Body of pancreas (tissue), 4 donors: ENCODE results near the gene HSCB.

Experiments
- POLR2A ChIP-seq, 3 donors: fragments of 450-650 bp; IDR thresholded peaks; one replicate each; pipeline ENCODE4 v1.6.1; 2016; ENCODE audit warnings: antibody characterized with exemption in 3 of 3, mild to moderate bottlenecking in 2 of 3
- TF ChIP-seq, protein P1 (sequence below), 7 experiments: fragments of 450-650 bp in 4 of 7; fragments of 200-600 bp in 3 of 7; sonication (generic) in 3 of 7; IDR thresholded peaks; one replicate each; pipeline ENCODE4 v1.5.1; 2016 to 2019; ENCODE audit warnings: antibody characterized with exemption in 7 of 7

DNA sequence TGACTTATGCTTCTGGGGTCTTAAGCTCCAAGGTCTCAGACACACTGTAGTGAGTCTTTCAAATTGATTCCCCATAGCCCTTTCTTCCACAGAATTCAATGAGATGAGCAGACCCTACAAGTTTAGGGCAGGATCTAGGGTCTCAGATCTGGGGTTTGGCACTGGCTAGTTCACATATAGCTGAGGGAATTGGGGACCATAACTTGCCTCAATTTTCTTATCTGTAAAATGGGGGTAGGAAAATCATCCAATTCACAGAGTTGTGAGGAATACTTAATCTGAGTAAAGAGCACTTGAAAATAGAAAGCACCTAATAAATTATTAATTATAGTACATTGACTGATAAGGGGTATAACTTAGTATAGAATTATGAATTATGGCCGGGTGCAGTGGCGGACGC is 24.8 kb downstream of the HSCB start:
- TF ChIP-seq, protein P1, sequence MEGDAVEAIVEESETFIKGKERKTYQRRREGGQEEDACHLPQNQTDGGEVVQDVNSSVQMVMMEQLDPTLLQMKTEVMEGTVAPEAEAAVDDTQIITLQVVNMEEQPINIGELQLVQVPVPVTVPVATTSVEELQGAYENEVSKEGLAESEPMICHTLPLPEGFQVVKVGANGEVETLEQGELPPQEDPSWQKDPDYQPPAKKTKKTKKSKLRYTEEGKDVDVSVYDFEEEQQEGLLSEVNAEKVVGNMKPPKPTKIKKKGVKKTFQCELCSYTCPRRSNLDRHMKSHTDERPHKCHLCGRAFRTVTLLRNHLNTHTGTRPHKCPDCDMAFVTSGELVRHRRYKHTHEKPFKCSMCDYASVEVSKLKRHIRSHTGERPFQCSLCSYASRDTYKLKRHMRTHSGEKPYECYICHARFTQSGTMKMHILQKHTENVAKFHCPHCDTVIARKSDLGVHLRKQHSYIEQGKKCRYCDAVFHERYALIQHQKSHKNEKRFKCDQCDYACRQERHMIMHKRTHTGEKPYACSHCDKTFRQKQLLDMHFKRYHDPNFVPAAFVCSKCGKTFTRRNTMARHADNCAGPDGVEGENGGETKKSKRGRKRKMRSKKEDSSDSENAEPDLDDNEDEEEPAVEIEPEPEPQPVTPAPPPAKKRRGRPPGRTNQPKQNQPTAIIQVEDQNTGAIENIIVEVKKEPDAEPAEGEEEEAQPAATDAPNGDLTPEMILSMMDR (IDR thresholded peaks at IDR 0.05), result no peak
- TF ChIP-seq POLR2A (IDR thresholded peaks at IDR 0.05), result no peak
